NCI-H2171 treated with DMSO at 0.1 percent for 48 hours (cell line): ENCODE measurements around the gene GIGYF2.

ENCODE experiments used
- DNase-seq: peaks from one replicate; lab custom pipeline; 2025; lab: John Stamatoyannopoulos, UW

The GIGYF2 gene

DNA sequence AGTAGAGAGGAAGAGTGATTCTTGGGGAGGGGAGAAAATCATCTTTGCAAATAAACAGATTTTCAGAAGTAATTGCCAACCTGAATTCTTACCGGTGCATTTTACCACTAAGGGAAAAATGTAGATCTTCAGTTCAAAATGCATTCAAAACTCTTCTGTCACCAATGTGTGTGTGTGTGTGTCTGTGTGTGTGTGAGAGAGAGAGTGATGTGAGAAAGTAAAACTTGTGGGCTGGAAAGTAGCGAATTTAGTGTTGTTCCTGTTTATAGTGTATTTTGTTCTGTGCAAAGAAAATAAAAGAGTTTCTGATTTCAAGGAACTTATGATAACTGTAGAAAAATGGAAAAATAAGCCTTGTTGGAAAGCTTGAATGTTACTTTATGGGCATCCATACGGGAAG, 52.2 kb downstream of the GIGYF2 start:
- no peak for DNase-seq

DNA sequence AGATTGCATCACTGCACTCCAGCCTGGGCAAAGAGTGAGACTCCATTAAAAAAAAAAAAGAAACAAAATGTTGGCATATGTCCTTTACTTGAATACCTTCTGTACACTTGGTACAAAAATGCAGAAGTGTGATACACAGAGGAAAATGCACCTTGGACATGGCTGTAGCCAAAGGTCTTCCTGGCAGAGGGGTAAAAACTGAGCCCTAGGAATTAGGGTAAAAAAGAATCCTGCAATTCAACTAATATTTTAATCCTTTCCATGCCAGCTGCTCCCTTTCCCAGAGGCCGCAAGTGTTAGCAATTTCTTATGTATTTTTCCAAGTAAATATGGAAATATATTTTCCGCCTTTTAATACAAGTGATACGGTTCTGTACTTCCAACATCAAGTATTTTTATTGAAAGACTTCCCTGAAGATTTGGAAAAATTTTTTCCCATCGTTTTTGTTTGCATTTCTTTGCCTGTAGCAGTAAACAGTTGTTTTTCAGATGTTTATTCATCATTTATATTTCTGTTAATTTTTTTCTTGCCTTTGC, 53.1 kb downstream of the GIGYF2 start:
- DNase-seq, result no peak

DNA sequence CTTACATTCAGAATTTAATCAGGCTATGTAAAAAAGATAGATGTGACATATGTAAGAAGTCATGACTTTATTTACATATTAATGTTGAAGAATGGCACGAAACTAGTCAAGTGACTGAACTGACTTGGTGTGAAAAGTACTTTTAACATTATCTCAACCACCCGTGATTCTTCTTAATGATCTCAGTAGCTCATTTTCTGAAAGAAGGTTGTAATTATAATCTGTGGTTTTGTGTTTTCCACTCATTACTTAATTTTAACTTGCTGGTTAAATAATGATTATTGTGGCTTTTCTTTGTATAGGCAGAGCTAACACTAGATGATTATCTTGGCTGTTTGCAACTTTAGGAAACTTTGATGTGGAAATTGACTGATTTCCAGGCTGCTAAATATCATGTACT, 60.8 kb downstream of the GIGYF2 start:
- no peak for DNase-seq

GRCh38 chr2:232761301-232761907, 64.3 kb downstream of the GIGYF2 start:
- DNase-seq, result peak; percentile 49

DNA sequence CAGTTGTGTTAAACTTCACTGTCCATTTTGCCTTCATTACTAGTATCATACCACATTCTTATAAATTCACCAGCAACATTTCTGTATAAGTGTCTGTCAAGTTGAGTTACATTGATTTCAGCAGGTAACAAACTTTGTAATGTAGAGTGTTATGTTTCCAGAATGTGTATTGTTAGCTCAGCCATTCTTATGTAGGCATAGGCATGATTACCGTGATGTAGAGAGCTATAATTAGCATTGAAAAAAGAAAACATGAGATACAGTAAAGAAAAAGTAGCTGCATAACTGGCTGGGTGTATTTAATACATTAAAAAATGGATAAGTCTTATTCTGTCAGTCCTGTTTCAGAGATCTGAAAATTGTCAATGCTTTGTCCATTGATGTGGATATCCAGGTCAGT, 70.7 kb downstream of the GIGYF2 start:
- DNase-seq, result no peak

- no peak for DNase-seq
Observed at GRCh38 chr2:232770207-232770606, 73.1 kb downstream of the GIGYF2 start.

- no peak for DNase-seq
Observed at GRCh38 chr2:232771870-232772269, 74.7 kb downstream of the GIGYF2 start.

GRCh38 chr2:232772531-232772930, 75.4 kb downstream of the GIGYF2 start:
- no peak for DNase-seq

DNA sequence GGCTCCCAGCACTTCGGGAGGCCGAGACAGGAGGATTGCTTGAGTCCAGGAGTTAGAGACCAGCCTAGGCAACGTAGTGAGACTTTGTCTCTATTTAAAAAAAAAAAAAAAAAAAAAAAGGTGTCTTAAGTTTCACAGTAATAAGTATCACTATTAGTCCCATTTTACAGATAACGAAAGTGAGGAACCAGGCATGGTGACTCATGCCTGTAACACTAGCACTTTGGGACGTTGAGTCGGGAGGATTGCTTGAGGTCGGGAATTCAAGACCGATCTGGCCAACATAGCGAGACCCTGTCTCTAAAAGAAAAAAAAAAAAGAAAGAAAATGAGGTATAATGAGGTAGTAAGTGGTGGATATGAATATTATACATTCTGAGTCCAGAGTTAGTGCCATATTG, 76.7 kb downstream of the GIGYF2 start:
- no peak for DNase-seq

- DNase-seq, result no peak
Observed at GRCh38 chr2:232776435-232776834, 79.3 kb downstream of the GIGYF2 start, which contains the start of gene KCNJ13. TSS of gene KCNJ13 (minus strand) at chr2:232776565. CDS start at chr2:232771362, 5,203 bp downstream.

DNA sequence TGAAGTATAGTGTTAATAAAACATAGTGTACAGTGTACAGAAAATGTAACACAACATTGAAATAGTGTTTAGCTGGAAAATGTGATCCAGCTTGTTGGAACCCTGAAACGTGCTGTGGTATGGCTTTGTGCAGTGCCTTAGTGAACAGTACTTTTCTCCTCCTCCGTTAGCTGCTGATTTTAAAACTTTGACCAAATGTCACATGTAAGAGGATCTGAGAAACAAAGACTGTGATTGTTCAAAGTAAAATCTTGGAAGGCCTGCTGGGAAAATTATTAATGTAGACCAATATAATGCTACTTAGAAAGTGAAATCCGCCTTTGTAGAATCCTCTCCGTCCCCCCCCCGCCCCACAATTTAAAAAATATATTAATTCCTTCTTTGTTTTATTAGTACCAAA, 80.1 kb downstream of the GIGYF2 start:
- no peak for DNase-seq

DNA sequence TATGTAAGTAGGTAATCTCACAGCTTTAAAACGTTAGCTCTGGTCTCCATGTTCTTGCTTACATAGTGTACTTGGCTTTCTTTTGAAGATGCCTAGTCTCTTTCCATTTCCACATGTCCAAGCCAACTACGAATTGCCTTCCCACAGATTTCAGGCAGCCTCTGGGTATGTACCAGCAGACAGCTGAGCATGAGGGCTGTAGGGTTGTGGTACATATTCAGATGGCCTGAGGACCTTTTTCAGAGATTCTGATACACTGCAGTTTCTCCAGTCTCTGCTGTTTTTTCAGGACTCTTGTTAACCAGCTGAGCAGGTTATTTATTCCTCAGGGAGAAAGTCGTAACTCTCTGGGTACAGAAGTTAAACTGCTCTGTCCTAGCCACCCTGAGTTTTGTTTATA, 82.3 kb downstream of the GIGYF2 start:
- DNase-seq, result no peak

- no peak for DNase-seq
Observed at GRCh38 chr2:232779934-232780333, 82.8 kb downstream of the GIGYF2 start.

GRCh38 chr2:232781765-232782164, 84.6 kb downstream of the GIGYF2 start:
- no peak for DNase-seq

DNA sequence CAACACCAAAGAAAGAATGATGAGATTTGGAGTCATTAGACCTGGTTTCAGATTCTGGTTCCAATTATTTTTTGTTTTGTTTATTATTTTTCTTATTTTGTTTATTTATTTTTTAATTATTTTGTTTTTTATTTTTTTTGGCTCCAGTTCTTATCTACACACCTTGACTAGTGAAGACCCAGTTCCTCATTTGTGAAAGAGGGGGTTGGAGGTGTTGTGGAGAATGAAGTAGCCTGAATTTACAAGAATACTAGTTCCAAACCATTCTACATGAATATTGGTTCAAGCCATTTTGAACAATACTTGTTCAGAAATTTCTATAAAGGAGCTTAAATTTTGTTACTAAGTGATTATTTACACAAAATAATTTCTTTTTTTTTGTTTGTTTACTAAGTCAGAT, 86.1 kb downstream of the GIGYF2 start:
- DNase-seq, result no peak

DNA sequence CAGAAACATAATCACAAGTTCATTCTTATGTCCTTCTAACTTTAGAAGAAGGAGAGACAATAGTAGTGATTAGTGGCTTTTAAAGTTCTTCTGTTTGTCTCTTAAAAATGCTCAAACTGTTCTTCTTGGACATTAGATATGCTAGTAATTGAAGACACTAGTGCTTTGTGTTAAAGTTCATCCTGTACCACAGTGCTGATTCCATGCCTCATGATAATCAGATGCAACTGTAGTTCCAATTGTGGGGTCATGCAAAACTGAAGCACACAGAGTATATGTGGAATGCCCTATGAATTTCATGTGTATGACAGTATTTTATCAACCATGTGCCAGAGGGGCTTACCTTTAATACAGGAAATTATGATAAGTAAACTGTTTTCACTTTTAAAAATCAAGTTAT, 90.7 kb downstream of the GIGYF2 start:
- DNase-seq, result no peak

GRCh38 chr2:232789082-232789481, 92.0 kb downstream of the GIGYF2 start:
- DNase-seq, result no peak

GRCh38 chr2:232791518-232791917, 94.4 kb downstream of the GIGYF2 start:
- no peak for DNase-seq

- DNase-seq, result no peak
Observed at GRCh38 chr2:232793271-232793670, 96.1 kb downstream of the GIGYF2 start.

GRCh38 chr2:232794981-232795380, 97.8 kb downstream of the GIGYF2 start:
- DNase-seq, result no peak

- no peak for DNase-seq
Observed at GRCh38 chr2:232795920-232796319, 98.8 kb downstream of the GIGYF2 start.

DNA sequence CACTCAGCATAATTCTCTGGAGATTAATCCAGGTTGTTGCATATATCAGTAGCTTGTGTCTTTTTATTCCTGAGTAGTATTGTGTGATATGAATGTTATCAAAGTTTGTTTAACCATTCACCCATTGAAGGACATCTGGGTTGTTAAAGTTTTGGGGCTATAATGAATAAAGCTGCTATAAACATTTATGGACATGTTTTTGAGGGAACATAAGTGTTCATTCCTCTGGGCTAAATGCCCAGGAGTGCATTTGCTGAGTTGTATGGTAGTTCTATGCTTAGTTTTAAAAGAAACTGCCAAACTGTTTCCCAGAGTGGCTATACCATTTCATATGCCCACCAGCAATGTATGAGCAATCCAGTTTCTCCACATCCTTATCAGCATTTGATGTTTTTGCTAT, 101.1 kb downstream of the GIGYF2 start:
- DNase-seq, result no peak

- DNase-seq, result no peak
Observed at GRCh38 chr2:232800166-232800565, 103.0 kb downstream of the GIGYF2 start.

- no peak for DNase-seq
Observed at GRCh38 chr2:232802091-232802490, 105.0 kb downstream of the GIGYF2 start.
